CD1c-positive myeloid dendritic cell (primary cell): ENCODE data around the gene SERF2.

Experiments
- DNase-seq: peaks from one replicate; pipeline ENCODE4 v3.0.0-alpha.2; 2016; ENCODE audit errors: extremely low spot score

The SERF2 gene

DNA sequence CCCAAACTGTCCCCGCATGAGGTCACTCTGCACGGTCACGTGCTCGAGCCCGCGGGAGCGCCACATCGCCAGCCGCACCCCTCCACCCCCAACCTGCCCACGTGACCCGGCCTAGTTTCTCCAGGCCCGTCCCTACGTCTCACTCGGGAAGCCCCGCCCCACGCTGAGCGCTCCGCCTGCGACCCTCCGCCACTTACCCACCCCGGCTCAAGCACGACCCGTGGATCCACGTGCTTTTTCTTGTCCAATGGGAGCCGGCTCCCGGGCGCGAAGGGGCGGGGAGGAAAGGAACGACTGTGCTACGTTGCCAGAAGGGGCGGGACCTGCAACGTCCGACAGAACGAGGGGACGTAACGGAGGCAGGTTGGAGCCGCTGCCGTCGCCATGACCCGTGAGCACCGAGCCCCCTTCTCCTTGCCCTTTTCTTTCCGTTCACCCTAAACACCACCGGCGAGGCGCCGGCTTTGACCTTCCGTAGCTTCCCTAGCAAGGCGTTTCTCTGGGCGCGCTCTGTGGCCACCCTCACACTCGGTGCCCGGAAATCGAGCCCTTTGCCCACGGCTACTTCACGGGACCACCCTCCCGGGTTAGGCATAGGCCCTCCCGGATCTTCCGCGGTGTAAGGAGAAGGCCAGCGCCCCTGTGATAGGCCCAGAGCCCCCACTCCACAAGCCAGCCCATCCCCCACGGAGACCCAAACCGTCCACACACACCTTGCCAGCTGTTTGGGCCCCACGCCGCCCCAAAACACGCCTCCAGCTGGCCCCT lies at the start of gene SERF2:
Gene SERF2 (plus strand): TSS at position 328 of the 768 bp plus-strand sequence. CDS start 57 bp downstream, at position 385.
- DNase-seq: peak; percentile 99

DNA sequence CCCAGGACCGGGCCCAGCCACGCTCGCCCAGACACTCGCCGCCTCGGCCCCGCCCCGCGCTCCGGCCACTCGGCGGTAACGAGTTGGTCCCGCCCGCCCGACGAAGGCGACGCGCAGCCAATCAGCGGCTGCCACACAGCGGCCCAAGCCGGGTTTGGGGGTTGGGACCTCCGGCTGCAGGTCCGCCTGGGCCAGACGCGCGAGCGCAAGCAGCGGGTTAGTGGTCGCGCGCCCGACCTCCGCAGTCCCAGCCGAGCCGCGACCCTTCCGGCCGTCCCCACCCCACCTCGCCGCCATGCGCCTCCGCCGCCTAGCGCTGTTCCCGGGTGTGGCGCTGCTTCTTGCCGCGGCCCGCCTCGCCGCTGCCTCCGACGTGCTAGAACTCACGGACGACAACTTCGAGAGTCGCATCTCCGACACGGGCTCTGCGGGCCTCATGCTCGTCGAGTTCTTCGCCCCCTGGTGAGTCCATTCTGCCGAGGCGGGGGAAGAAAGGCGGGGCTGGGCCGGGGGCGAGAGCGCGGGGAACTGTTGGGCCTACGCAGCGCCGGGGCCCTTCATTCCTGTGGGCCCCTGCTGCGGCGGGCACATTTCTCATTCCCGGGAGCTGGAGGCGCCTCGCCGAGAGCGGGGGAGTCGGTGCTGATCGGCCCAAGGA lies 45.7 kb upstream of the SERF2 start, which contains the start of gene PDIA3:
Gene PDIA3 (plus strand): TSS at position 194 of the 658 bp plus-strand sequence. CDS start 102 bp downstream, at position 296.
- peak; percentile 94 for DNase-seq

DNA sequence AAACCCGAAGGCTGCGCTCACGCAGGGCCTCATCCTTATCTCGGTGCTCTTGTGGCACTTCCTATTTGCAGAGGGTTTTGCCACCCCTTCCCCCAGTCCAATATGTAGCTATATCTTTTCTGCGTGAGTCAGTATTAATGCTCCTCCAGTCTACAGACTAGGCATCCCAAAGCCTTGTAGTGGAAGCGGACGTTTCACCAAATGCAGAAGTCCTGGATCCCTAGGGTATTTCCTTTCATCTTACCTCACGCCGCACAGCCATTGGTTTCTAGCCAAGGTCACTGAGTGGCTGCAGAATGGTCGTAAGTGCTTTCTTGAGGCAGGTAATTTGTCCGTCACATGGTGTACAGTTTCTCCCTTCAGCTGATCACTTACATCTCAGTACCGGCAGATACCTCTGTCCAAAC lies 45.2 kb upstream of the SERF2 start:
- peak; percentile 72 for DNase-seq

DNA sequence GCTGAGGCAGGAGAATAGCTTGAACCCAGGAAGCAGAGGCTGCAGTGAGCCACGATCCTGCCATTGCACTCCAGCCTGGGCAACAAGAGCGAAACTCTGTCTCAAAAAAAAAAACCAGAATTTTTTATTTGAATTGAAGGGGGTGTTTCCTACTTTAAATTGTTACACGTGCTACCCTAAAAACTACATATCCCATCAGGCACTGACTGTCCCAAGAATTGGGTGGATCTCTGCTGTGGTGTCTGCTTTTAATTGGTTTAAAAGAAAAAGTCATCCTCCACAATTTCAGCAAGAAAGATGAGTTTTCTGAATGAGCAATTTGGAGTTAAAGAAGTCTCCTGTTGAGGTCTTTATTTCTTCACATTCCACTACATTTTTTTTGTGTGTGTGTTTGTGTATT lies 43.7 kb upstream of the SERF2 start:
- peak; percentile 36 for DNase-seq

DNA sequence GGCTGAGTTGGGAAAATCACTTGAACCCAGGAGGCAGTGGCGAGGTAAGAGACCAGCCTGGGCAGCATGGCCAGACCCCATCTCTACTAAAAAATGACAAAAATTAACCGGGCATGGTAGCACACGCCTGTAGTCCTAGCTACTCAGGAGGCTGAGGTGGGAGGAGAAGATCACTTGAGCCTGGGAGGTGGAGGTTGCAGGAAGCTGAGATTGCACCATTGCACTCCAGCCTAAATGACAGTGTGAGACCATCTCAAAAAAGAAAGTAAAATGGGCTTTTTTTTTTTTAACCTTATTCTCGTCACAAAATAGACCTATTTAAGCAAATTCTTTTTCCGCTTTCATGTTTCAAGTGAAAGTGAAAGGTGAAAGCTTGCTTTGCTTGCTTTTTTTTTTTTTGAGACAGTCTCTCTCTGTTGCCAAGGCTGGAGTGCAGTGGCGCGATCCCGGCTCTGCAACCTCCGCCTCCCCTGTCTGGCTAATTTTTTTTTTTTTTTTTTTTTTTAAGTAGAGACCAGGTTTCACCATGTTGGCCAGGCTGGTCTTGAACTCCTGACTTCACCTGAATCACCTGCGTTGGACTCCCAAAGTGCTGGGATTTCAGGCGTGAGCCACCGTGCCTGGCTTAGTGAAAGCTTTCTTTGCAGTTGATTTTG lies 42.3 kb upstream of the SERF2 start:
- peak; percentile 75 for DNase-seq

DNA sequence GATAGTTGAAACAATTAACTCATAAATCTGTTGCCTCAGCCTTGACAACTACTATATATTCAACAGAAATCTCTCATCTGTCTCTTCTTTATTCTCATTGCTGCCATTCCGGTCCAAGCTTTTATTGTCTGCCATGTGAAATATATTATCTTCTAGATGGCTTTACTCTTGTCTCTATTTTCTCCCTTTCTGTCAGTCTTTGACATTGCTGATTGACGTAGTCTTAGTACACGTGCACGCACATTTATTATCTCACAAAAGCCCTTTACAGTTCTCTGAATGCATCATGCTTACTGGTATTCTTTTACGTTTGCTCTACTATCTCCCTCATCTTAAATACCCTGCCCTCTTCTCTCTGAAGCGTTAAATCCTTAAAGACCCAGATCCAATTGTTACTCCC lies 40.2 kb upstream of the SERF2 start:
- DNase-seq: no peak

DNA sequence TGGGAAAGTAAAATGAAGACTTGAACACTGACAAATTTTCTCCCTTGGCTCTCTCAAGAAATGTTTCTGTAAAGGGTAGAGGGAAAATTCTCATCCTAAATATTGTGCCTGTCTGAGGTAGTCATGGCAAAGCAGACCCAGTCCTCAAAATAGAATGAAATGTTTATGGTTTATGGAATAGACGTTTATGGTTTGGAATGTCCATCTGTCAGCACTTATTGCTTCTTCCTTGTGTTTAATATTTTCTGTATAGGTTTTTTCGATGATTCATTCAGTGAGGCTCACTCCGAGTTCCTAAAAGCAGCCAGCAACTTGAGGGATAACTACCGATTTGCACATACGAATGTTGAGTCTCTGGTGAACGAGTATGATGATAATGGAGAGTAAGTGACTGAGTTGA lies 29.3 kb upstream of the SERF2 start:
- no peak for DNase-seq

DNA sequence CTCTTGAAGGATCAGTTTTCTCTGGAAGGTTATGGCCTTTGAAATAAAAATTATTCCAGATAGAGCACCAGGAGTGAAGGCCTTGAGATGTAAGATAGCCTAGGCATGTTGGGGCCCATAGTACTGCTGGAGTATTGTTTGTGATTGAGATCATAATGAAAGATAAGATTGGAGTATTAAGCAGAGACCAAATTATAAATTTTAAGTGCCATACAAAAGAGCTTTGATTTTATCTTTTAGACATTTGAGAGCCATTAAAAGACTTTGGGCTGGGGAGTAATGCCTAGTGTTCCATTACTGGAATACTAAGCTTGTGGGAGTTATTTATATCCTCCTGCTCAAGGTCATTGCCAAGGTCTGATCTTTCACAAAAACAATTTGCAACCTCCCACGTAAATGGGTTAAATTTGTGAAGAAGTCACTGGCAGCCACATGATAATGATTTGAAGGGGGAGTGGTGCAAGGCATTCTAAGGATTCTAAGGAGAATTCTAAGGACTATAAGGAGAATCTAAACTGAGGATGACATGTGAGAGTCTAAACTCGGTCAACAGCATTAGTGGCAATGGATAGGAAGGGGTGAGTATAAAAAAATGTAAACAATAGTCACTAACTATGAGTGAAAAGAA lies 28.2 kb upstream of the SERF2 start:
- no peak for DNase-seq

DNA sequence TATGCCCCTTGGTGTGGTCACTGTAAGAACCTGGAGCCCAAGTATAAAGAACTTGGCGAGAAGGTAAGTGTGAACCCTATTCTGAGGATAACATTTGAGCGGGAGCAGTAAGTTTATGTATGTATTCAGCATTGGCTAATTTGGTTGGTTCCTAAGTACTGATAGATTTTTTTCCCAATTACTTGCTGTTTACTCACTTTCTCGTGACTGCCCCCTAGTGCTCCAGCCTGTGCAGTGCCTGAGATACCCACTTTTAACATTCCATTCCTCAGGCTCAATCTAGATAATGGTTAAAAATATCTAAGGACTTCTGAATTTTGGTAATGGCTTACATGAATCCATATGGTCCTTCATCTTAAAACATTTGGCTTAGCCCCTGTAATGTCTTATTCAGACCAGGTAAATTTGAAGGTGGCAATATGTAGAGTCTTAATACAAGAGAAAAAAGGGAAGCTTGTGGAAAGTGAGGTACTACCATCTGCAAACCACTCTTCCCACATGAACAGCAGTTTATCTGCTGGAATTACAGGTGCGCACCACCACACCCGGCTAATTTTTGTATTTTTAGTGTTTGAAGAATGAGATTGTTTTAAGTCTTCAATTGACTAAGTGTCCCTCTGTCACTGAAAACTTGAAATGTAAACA lies 22.4 kb upstream of the SERF2 start:
- DNase-seq: peak; percentile 62

DNA sequence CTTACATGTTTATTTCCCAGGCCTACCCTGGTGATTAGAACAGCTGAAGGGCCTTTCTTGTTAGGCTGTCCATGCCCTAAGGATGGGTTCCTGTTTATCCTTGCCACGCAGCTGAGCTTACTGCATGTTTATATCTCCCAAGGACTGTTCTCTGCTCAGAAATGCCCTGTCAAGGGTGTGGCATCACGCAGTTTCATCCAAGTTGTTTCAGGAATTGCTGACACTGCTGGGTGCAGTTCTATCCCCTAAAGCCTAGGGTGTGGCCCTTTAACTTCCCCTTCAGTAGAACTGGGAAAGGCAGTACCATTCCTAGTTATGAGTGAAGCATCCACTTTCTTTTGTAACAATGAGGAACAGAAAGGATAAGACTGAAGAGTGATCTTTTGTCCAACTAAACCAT lies 20.3 kb upstream of the SERF2 start:
- peak; percentile 67 for DNase-seq

DNA sequence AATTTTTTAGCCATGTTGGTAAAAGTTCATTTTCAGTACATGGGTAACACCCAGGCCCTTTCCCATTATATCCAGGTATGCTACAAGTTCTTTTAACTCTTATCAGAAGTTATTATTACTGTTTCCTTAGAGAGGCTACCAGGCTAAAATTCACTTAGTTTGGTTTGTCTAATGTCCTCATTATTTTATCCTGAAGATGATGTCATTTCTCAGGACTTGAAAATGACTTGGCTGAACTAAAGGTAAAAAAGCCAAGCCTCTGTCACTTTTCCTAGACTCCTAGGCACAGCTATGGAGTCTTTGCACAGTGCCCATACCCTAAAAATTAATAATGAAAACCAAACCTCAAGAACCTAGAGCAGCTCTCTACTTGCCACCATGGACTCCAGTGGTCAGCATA lies 19.5 kb upstream of the SERF2 start:
- DNase-seq: no peak

DNA sequence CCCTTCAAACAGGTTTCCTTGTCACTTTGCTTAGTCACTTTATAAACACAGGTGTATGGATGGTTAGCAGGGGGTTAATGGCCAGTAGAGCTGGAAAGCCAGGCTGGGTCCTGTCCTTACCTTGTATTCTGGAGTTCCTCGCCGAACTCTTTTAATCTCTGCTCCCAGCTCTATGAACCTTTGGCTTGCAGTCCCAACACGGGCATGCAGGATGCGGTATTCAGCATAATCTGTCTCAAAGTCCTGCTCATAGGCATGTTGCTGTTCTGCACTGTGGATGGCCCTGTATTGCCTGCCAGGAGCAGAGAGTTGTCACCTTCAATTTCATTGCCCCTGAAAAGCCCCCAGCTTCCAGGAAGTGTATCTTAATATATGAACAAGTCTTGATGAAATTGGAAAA lies 18.1 kb upstream of the SERF2 start:
- no peak for DNase-seq

DNA sequence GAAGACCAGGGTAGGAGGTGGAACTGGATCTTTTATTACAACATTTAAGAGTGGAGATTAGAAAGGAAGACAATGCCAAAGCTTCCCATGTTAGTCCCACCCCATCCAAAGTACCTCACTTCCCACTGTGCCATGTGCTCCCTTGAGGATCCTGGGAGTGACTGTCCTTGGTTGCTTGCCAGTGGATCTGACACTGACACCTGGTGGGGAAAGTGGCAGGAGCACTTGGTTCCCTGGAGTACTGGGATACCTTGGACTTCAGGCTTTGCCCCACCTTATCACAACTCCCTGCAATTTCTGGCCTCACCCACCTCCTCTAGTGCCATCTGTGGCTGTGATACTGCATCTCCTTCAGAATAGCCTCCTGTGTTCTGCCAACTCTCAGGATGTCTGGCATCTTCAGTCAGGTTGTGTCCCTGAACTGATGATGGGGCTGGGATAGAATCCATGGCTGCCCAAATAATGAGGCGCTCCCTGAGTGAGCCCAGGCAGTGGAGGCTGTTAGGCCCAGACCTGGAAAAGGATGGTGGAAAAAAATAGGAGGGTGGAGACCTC lies 16.6 kb upstream of the SERF2 start:
- no peak for DNase-seq

DNA sequence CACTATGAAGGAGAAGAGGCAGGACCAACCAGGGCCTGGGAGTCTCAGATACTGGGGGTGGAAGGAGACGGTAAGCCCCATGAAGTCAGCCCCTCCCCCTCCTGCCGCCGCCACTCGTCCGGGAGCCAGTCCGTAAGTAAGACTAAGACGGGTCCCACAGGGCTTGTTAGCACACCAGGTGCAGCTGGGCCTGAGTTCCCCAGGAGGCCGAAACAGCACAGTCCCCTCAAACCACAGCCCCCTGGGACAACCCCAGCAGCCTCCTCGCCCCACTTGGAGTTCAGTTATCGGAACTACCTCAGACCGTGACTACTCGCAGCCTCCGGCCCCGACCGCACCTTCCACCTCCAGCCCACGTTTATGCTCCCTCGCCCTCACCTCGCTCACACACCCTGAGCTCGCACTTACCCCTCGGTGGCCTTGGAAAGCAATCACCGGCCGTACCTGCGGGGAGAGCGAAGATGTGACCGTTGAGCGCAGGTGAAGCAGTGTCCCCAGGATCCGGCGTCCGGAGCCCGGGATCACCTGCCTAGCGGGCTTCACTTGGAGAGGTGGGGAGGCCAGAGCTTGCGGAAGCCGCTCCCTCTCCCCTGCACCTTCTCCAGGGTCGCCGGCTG lies 15.9 kb upstream of the SERF2 start:
- DNase-seq: no peak

DNA sequence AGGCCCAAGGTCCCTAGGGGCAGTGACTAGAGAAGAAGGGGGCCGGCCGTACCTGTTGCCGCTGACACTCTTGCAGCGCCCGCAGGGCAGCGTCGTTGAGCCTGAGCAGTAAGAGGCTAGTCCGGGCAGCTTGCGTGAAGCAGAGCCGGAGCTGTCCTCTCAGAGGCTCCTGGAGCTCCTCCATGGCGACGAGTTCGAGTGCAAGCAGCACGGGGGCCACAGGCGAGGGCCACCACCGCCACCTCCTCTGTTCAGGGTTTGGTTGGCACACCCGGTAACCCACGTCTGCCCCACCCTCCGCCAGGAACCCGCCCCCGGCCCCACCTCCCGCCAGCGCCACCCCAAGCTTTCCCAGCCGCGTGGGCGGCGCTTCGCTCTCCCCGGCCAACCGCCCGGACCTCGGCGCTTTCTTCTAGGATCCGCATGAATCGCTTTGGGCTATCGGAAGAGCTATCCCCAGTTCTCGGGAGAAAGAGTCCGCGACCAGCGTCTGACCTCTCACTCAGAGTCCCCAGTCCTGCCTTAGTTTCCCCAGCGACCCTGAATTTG lies 15.3 kb upstream of the SERF2 start, which contains the start of gene ELL3:
Gene ELL3 (minus strand): TSS at position 249 of the 549 bp plus-strand sequence. CDS start 65 bp downstream, at position 184.
- peak; percentile 87 for DNase-seq

DNA sequence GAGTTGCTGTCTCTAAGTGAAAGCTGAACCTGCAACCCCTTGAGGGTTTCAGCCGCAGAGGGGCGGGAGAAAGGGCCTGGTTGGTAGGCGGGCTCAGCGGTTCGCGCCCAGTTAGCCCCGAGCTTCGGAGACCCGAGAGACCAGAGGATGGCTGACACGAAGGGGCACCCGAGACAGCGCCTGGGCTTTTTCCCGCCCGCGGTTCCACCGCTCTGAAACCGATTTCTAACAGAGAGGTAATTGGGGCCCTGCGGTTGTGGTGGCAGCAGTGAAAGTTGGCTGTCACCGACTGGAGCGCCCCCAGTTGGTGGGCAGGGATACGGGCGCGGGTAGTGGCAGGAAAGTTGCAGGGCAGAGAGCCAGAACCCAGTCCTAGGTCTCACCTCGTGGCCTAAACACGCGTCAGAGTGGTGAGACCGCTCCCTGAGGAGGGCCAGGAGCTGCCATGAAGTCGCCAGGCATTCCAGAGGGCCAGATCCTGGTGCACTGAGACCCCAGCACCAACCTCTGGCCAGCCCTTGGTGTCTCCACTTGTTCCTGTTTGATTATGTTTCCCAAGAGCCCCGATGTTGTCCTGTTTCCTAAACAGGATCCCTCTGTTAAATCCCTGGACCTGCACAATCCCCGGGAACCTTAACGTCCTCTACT lies 14.7 kb upstream of the SERF2 start:
- DNase-seq: peak; percentile 83

DNA sequence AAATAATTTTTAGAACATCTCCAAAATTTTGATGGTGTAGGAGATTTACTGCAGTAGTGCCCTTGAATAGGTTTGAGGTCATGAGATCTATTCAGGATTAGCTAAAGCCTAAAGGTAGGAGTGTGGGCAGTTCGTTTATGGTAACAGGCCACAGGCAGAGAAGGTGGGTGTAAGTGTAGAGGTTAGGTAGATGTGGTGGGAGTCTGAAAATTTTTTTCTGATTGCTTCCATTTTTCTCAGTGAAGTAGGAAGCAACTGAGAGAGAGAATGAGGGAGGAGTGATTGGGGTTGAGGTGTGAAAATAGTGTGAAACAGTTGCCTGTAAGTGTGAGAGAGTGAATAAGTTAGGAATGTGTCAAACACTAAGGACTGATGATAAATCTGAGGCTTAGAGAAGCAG lies 13.1 kb upstream of the SERF2 start:
- no peak for DNase-seq

DNA sequence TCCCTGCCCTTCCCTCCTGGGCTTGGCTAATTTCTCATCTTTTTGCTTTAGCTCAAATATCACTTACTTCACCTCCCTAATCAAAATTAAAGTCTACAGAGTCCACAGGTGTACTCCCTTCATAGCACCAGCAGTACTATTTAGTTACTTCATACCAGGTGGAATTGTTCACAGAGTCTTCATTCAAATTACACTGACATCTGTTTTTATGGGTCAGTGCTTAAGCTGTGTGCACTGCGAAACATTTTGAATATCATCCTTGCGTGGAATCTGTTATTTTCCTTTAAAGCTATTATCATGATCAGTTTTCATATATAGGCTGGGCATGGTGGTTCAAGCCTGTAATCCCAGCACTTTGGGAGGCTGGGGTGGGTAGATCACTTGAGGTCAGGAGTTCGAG lies 2.7 kb upstream of the SERF2 start:
- no peak for DNase-seq

DNA sequence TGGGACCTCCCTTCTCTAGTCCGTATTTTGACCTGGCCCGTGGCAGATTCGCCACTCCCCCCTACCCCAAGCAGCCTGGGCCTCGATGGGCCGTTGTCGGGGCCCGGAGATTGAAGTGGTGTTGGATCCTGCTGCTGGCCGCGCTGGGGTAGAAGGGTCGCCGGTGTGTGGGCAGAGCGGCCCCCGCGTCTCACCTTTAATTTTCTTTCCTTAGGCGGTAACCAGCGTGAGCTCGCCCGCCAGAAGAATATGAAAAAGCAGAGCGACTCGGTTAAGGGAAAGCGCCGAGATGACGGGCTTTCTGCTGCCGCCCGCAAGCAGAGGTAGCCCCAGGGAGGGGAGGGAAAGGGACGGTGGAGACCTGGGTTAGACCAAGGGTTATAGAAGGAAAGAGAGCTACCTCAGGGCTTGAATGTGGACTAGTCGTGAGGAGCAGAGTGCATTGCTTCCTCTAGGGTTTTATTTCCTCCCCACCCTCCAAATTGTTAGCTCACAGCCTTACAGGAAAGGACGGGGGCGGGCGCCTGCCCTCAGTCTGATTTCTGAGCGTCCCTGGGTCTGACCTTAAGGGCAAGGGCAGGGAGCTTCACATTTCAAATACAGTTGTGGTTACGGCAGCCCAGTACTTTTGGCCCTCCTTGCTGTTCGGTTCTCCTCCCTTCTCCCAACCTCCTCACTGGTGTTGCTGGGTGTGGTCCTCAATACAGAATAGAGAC lies 799 bp downstream of the SERF2 start:
- DNase-seq: peak; percentile 83
